GM12801 (cell line): ENCODE measurements around the gene C19orf12.

ENCODE experiments used
- TF ChIP-seq, protein P1 (sequence below): IDR thresholded peaks from one replicate; pipeline ENCODE4 v1.5.1; 2011; ENCODE audit warnings: control low read depth; ENCODE audit not compliant: insufficient read length; ENCODE audit errors: extremely low read depth

The C19orf12 gene

DNA sequence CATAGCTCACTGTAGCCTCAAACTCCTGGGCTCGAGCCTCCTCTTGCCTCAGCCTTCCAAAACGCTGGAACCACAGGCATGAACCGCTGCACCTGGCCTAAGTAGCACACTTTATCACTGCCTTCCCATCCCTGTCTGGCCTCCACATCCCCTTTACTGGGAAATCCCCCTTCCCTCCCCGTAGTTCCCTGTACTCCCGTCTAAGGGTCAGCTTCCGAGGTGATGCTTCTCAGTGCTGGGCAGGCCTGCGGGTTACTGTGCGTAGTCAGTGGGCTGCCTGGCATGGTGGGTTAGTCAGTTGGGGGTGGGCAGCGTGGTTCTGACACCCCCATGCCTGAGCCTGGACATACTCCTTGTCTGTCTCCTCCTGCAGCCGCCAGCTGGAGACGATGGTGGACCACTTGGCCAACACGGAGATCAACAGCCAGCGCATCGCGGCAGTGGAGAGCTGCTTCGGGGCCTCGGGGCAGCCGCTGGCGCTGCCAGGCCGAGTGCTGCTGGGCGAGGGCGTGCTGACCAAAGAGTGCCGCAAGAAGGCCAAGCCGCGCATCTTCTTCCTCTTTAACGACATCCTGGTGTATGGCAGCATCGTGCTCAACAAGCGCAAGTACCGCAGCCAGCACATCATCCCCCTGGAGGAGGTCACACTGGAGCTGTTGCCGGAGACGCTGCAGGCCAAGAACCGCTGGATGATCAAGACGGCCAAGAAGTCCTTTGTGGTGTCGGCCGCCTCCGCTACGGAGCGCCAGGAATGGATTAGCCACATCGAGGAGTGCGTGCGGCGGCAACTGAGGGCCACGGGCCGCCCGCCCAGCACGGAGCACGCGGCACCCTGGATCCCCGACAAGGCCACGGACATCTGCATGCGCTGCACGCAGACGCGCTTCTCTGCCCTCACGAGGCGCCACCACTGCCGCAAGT, 41.4 kb downstream of the C19orf12 start:
- TF ChIP-seq, protein P1, sequence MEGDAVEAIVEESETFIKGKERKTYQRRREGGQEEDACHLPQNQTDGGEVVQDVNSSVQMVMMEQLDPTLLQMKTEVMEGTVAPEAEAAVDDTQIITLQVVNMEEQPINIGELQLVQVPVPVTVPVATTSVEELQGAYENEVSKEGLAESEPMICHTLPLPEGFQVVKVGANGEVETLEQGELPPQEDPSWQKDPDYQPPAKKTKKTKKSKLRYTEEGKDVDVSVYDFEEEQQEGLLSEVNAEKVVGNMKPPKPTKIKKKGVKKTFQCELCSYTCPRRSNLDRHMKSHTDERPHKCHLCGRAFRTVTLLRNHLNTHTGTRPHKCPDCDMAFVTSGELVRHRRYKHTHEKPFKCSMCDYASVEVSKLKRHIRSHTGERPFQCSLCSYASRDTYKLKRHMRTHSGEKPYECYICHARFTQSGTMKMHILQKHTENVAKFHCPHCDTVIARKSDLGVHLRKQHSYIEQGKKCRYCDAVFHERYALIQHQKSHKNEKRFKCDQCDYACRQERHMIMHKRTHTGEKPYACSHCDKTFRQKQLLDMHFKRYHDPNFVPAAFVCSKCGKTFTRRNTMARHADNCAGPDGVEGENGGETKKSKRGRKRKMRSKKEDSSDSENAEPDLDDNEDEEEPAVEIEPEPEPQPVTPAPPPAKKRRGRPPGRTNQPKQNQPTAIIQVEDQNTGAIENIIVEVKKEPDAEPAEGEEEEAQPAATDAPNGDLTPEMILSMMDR: no peak

DNA sequence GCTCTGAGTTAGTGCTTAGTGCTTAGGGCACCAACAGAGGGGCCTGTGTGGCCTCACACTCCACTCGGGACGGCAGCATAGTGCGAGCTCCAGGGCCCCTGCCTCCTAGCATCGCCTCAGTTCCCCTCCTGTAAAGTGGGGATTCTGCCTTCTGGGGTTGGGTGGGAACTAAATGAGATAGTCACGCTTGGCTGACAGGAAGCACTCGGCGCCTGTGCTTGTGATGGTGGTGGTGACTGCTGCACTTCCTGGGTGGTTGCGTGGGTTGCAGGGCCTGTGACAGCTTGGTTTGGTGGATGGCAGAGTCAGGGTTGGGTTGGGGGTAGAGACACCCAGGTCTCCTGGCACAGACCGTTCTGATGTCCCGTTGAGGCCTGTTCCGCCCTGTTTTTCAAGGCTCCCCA, 42.1 kb downstream of the C19orf12 start:
- TF ChIP-seq, protein P1: no peak

DNA sequence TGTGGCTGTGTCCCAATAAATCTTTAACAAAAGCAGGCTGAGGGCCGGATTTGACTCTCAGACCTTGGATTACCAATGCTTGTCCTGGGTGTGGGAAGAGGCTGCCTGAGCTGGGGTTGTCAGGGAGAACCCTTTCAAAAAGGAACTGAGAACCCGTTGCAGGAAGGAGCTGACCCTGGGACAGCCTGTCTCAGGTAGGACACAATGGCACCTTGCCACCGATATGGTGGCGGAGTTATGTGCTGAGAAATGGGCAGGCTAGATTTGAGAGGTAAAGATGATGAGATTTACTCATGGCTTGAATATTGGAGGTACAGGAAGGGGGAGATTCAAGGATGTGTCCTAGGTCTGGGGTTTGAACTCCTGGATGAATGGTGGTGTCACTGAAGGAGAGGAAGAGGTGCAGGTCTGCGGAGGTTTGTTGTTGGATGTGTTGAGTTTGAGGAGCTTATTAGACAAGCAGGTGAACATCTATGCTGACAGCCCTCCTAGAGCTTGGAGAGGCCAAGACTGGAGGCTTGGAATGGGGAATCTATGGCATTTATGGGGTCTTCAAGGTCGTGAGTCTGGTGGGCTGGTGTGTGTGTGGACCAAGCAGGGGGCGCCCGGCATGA, 42.6 kb downstream of the C19orf12 start:
- TF ChIP-seq, protein P1: no peak

DNA sequence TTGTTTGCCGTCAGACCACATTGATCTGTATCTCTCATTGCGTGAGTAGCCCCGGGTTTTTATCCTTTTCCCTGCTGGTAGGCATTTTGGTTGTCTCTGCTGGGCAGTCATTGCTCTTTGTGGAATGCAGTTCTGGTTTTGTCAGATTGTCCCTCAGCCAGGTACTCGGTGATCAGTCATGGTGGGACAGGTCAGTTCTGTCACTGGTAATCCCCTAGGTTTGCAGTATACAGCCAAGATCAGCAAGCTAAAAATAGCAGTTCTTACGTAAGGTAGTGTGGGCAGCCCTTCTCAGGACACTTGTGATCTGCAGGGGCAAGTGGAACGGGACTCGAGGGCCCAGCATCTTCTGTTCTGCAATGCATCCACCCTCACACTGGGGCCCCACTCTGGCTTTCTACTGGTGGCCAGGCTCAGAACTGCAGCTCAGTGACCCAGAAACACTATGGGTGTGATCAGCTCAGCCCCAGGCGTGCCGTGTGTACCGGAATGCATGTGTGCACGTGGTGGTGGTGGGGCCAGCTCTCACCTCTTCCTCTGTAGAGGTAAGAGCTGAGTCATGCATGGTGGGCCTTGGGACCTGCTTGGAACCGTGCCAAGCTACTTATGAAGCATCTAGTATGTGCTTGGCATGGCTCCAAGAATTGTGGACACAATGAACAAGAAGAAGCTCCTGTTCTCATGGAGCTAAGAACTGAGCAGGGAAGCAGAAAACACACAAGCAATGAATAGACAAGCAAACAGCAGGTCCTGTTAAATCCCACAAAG, 43.5 kb downstream of the C19orf12 start:
- TF ChIP-seq, protein P1: no peak

DNA sequence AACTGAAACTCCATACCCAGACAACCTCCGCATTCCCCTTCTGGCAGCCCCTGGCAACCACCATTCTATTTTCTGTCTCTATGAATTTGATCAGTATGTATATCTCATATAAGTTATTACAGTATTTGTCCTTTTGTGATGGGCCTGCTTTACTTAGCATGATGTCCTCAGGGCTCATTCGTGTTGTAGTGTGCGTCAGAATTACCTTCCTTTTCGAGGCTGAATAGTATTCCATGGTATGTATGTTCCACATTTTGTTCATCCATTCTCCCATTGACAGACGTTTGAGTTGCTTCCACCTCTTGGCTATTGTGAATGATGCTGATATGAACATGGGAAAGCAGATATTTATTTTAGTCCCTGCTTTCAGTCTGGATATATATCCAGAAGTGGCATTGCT, 44.8 kb downstream of the C19orf12 start:
- TF ChIP-seq, protein P1: no peak

DNA sequence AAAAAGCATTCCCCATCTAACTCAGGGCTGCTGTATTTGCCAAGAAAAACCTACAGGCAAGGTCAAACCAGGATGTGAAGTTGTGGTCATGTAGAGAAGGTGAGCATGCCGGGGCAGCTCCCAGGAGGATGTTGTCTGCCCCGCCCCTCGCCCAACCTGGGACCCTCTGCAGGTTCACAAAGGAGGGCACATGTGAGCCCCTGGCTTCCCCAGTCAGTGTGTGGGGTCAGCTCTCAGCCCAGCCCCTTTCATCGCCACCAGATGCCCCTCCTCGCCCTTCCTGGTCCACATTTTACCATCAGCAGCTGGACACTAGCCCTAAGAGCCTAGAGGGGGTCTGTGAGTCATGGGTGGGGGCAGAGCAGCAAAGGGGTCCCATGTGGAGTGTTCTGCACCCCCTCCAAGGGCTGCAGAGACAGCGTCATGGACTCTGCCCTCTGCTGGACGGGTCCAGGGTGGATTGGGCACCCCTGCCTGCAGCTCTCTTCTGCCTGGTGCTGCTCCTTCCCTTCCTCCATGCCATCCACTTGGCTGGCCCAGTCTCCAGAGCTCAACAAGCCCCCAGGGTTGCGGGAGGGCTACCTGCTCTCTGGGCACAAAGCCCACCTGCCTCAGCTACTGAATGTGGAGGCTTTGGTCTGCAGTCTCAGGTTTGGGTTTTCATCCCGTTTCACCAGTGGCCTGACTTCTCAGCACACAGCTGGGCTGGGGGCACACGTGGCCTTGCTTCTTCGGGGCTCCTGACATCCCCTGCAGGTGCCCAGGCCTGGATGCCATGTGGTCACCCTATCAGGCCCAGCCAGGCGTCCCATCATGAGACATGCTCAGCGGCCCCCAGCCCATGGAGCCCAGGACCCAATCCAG, 46.1 kb downstream of the C19orf12 start:
- TF ChIP-seq, protein P1: no peak
